IPS-15b (cell line): ENCODE measurements around the gene PNPLA7.
"Not testable (repeated sequence)": the region's sequence is repeated elsewhere in the genome, so short reads cannot be mapped to it uniquely, and the experiment has no call there.

ENCODE experiments used
- H3K27me3 ChIP-seq: one replicate; pipeline ENCODE4 v1.6.1; 2013; ENCODE audit warnings: low read length; ENCODE audit not compliant: control insufficient read depth, insufficient read depth
- H3K36me3 ChIP-seq: one replicate; pipeline ENCODE4 v1.6.1; 2013; ENCODE audit warnings: low read length; ENCODE audit not compliant: control insufficient read depth, insufficient read depth
- H3K4me1 ChIP-seq: one replicate; pipeline ENCODE4 v1.6.1; 2013; ENCODE audit warnings: mild to moderate bottlenecking, low read length; ENCODE audit not compliant: control insufficient read depth, insufficient read depth
- H3K4me3 ChIP-seq: one replicate; pipeline ENCODE4 v1.5.1; 2013; ENCODE audit warnings: low read depth, low read length
- H3K9ac ChIP-seq: one replicate; pipeline ENCODE4 v1.6.1; 2013; ENCODE audit warnings: low read depth, mild to moderate bottlenecking, low read length
- H3K9me3 ChIP-seq: one replicate; pipeline ENCODE4 v1.6.1; 2013; ENCODE audit warnings: mild to moderate bottlenecking, low read length; ENCODE audit not compliant: control insufficient read depth, insufficient read depth

Gene PNPLA7

GRCh38 chr9:137456061-137456863 is 93.9 kb downstream of the PNPLA7 start:
- Histone ChIP-seq H3K9me3 (no peaks in the 10 kb centered on the region), H3K9ac (no peak overlapping the region), H3K4me1 (no peaks in the 10 kb centered on the region), H3K27me3 (peaks cover 5% of the 10 kb centered on the region), H3K4me3 (no peak overlapping the region), H3K36me3 (peaks cover 28% of the 10 kb centered on the region)

GRCh38 chr9:137455359-137455991 is 94.7 kb downstream of the PNPLA7 start:
- no peaks in the 10 kb centered on the region for H3K9me3 ChIP-seq
- no peak overlapping the region for H3K4me3 ChIP-seq
- H3K27me3 ChIP-seq = peaks cover 3% of the 10 kb centered on the region
- peaks cover 28% of the 10 kb centered on the region for H3K36me3 ChIP-seq
- H3K4me1 ChIP-seq = no peaks in the 10 kb centered on the region
- no peak overlapping the region for H3K9ac ChIP-seq

GRCh38 chr9:137454597-137455358 is 95.4 kb downstream of the PNPLA7 start:
- Histone ChIP-seq H3K4me3 (peak overlapping the region; percentile 61), H3K36me3 (peaks cover 28% of the 10 kb centered on the region), H3K27me3 (no peaks in the 10 kb centered on the region), H3K9me3 (no peaks in the 10 kb centered on the region), H3K9ac (peak overlapping the region; percentile 56), H3K4me1 (no peaks in the 10 kb centered on the region)

- Histone ChIP-seq H3K9ac (peak overlapping the region; percentile 56), H3K36me3 (peaks cover 31% of the 10 kb centered on the region), H3K4me3 (peak overlapping the region; percentile 61), H3K9me3 (no peaks in the 10 kb centered on the region), H3K4me1 (no peaks in the 10 kb centered on the region), H3K27me3 (no peaks in the 10 kb centered on the region)
These were observed 96.0 kb downstream of the PNPLA7 start for GRCh38 chr9:137454145-137454596.

GRCh38 chr9:137453643-137454081 is 96.5 kb downstream of the PNPLA7 start:
- Histone ChIP-seq H3K9ac (no peak overlapping the region), H3K9me3 (no peaks in the 10 kb centered on the region), H3K4me1 (no peaks in the 10 kb centered on the region), H3K36me3 (peaks cover 36% of the 10 kb centered on the region), H3K4me3 (peak overlapping the region; percentile 45), H3K27me3 (no peaks in the 10 kb centered on the region)

- peak overlapping the region; percentile 45 for H3K4me3 ChIP-seq
These were observed 97.2 kb downstream of the PNPLA7 start for GRCh38 chr9:137452761-137453642.

GRCh38 chr9:137452006-137452760 is 98.0 kb downstream of the PNPLA7 start:
- no peaks in the 10 kb centered on the region for H3K27me3 ChIP-seq
- no peaks in the 10 kb centered on the region for H3K9me3 ChIP-seq
- H3K36me3 ChIP-seq = peaks cover 33% of the 10 kb centered on the region
- no peak overlapping the region for H3K4me3 ChIP-seq
- no peaks in the 10 kb centered on the region for H3K4me1 ChIP-seq
- no peak overlapping the region for H3K9ac ChIP-seq

More at GRCh38 chr9:137452761-137453642, 97.2 kb downstream of the PNPLA7 start:
- Histone ChIP-seq H3K27me3 (no peaks in the 10 kb centered on the region), H3K36me3 (peaks cover 37% of the 10 kb centered on the region), H3K9me3 (no peaks in the 10 kb centered on the region), H3K4me1 (no peaks in the 10 kb centered on the region), H3K9ac (no peak overlapping the region)

- H3K9ac ChIP-seq, H3K27me3 ChIP-seq, H3K4me3 ChIP-seq, H3K9me3 ChIP-seq, H3K4me1 ChIP-seq: not testable (repeated sequence)
- peaks cover 27% of the 10 kb centered on the region for H3K36me3 ChIP-seq
These were observed 98.8 kb downstream of the PNPLA7 start for GRCh38 chr9:137451264-137452005.

GRCh38 chr9:137450539-137451222 is 99.5 kb downstream of the PNPLA7 start:
- H3K9ac ChIP-seq, H3K4me1 ChIP-seq, H3K9me3 ChIP-seq, H3K27me3 ChIP-seq, H3K4me3 ChIP-seq: not testable (repeated sequence)
- H3K36me3 ChIP-seq = peaks cover 22% of the 10 kb centered on the region
